Mesenchymal stem cell (in vitro differentiated cells and primary cell): ENCODE results near the gene NFILZ.
"Not testable (repeated sequence)": the region's sequence is repeated elsewhere in the genome, so short reads cannot be mapped to it uniquely, and the experiment has no call there.

ENCODE experiments used
- DNase-seq: peaks from one replicate; pipeline ENCODE4 v3.0.0-alpha.2; 2013
- H2AFZ ChIP-seq: one replicate; pipeline ENCODE4 v1.6.1; 2013; ENCODE audit warnings: low read depth, mild to moderate bottlenecking, control low read depth, inconsistent platforms, low read length, moderate library complexity
- H2AK5ac ChIP-seq: 2 replicates; pipeline ENCODE4 v1.6.1; 2013; ENCODE audit warnings: low read length, moderate library complexity, mild to moderate bottlenecking, inconsistent platforms; ENCODE audit not compliant: severe bottlenecking
- H2BK120ac ChIP-seq: one replicate; pipeline ENCODE4 v1.6.1; 2013; ENCODE audit warnings: low read depth, mild to moderate bottlenecking, inconsistent platforms, low read length, moderate library complexity
- H2BK12ac ChIP-seq, 2 experiments: one replicate each; pipeline ENCODE4 v1.6.1; 2013; ENCODE audit warnings: inconsistent platforms in 2 of 2, low read length in 2 of 2, mild to moderate bottlenecking in 2 of 2, moderate library complexity in 2 of 2, control low read depth in 1 of 2
- H2BK15ac ChIP-seq: one replicate; pipeline ENCODE4 v1.6.1; 2013; ENCODE audit warnings: mild to moderate bottlenecking, low read depth, inconsistent platforms; ENCODE audit not compliant: poor library complexity, severe bottlenecking
- H2BK5ac ChIP-seq: 2 replicates; pipeline ENCODE4 v1.6.1; 2013; ENCODE audit warnings: low read depth, mild to moderate bottlenecking, low read length, control low read depth, inconsistent platforms; ENCODE audit not compliant: poor library complexity, severe bottlenecking
- H3K14ac ChIP-seq, 2 experiments: one replicate each; pipeline ENCODE4 v1.6.1; 2013; ENCODE audit warnings: inconsistent platforms in 2 of 2, low read length in 2 of 2, control low read depth in 1 of 2, mild to moderate bottlenecking in 1 of 2, moderate library complexity in 1 of 2
- H3K18ac ChIP-seq, 2 experiments: one replicate each; pipeline ENCODE4 v1.6.1; 2013; ENCODE audit warnings: inconsistent platforms in 2 of 2, low read length in 2 of 2, control low read depth in 1 of 2, low read depth in 1 of 2, mild to moderate bottlenecking in 1 of 2
- H3K23ac ChIP-seq, 2 experiments: one replicate each; pipeline ENCODE4 v1.6.1; 2013; ENCODE audit warnings: inconsistent platforms in 2 of 2, low read length in 2 of 2, mild to moderate bottlenecking in 2 of 2, moderate library complexity in 2 of 2, control low read depth in 1 of 2
- H3K27ac ChIP-seq: 2 replicates; pipeline ENCODE4 v1.5.1; 2013; ENCODE audit warnings: mild to moderate bottlenecking, moderate library complexity, low read length, control low read depth, inconsistent platforms; ENCODE audit not compliant: poor library complexity, severe bottlenecking
- H3K27me3 ChIP-seq, 2 experiments: 2 replicates each; pipeline versions ENCODE4 v1.6.1 to v1.7.0; 2013; ENCODE audit warnings: low read length in 2 of 2, mild to moderate bottlenecking in 2 of 2, moderate library complexity in 2 of 2, control low read depth in 1 of 2, inconsistent platforms in 1 of 2; ENCODE audit not compliant: control insufficient read depth in 1 of 2, insufficient read depth in 1 of 2
- H3K36me3 ChIP-seq, 2 experiments: 2 replicates each; pipeline versions ENCODE4 v1.6.1 to v1.7.0; 2013; ENCODE audit warnings: low read length in 2 of 2, control low read depth in 1 of 2, inconsistent platforms in 1 of 2, low read depth in 1 of 2, mild to moderate bottlenecking in 1 of 2; ENCODE audit not compliant: insufficient read depth in 2 of 2, control insufficient read depth in 1 of 2
- H3K4ac ChIP-seq, 2 experiments: one replicate each; pipeline ENCODE4 v1.6.1; 2013; ENCODE audit warnings: inconsistent platforms in 2 of 2, low read length in 2 of 2, mild to moderate bottlenecking in 2 of 2, moderate library complexity in 2 of 2, control low read depth in 1 of 2, low read depth in 1 of 2
- H3K4me1 ChIP-seq: 2 replicates; pipeline ENCODE4 v1.6.1; 2013; ENCODE audit warnings: low read depth, low read length, control low read depth; ENCODE audit not compliant: control insufficient read depth, insufficient read depth
- H3K4me2 ChIP-seq: 2 replicates; pipeline ENCODE4 v1.6.1; 2013; ENCODE audit warnings: low read length, mild to moderate bottlenecking, inconsistent platforms; ENCODE audit not compliant: poor library complexity, severe bottlenecking
- H3K4me3 ChIP-seq, 2 experiments: 2 replicates each; pipeline versions ENCODE4 v1.5.1 to v1.7.0; 2013; ENCODE audit warnings: low read length in 2 of 2, mild to moderate bottlenecking in 2 of 2, control low read depth in 1 of 2, low read depth in 1 of 2; ENCODE audit not compliant: insufficient read depth in 1 of 2
- H3K79me1 ChIP-seq: replicated peaks from 2 replicates; pipeline ENCODE4 v1.6.1; 2013; ENCODE audit warnings: mild to moderate bottlenecking, control low read depth, low read length, inconsistent platforms; ENCODE audit not compliant: poor library complexity, severe bottlenecking
- H3K9ac ChIP-seq: 2 replicates; pipeline ENCODE4 v1.7.0; 2013; ENCODE audit warnings: mild to moderate bottlenecking, low read length, moderate library complexity
- H3K9me3 ChIP-seq: 2 replicates; pipeline ENCODE4 v1.7.0; 2013; ENCODE audit warnings: mild to moderate bottlenecking, low read length; ENCODE audit not compliant: control insufficient read depth
- H4K8ac ChIP-seq: one replicate; pipeline ENCODE4 v1.6.1; 2013; ENCODE audit warnings: inconsistent platforms, mild to moderate bottlenecking, low read length, moderate library complexity
- H4K91ac ChIP-seq: one replicate; pipeline ENCODE4 v1.6.1; 2013; ENCODE audit warnings: mild to moderate bottlenecking, low read length, inconsistent platforms
- WGBS: methylation state at CpG from one replicate; pipeline ENCODE4 v1.1.7; 2013; ENCODE audit warnings: mixed read lengths; 5-methylcytosine and 5-hydroxymethylcytosine counted together

NFILZ gene

GRCh38 chr19:8637070-8637469, 6.6 kb downstream of the NFILZ start:
- H2BK12ac ChIP-seq, H3K27ac ChIP-seq, H2BK5ac ChIP-seq, H2BK15ac ChIP-seq, H3K4me3 ChIP-seq, H3K9me3 ChIP-seq, H4K91ac ChIP-seq, H3K9ac ChIP-seq, H3K79me1 ChIP-seq, H2BK120ac ChIP-seq, H3K36me3 ChIP-seq, H3K4ac ChIP-seq, H2AK5ac ChIP-seq, DNase-seq, H3K14ac ChIP-seq, H3K23ac ChIP-seq, H2AFZ ChIP-seq, H3K4me2 ChIP-seq, H4K8ac ChIP-seq, H3K18ac ChIP-seq: not testable (repeated sequence)
- 78% methylated on average over 4 of the region's 4 CpGs for WGBS
- peaks cover 0 to 13% of the 10 kb centered on the region in 2 experiments for H3K27me3 ChIP-seq
- H3K4me1 ChIP-seq = peaks cover 15% of the 10 kb centered on the region

GRCh38 chr19:8638078-8638619, 7.7 kb downstream of the NFILZ start:
- Histone ChIP-seq H3K4ac (no peak overlapping the region), H3K79me1 (no peaks in the 10 kb centered on the region), H2BK12ac (no peak overlapping the region), H3K27me3 (peaks cover 4 to 15% of the 10 kb centered on the region in 2 experiments), H3K9ac (no peak overlapping the region), H3K9me3 (peaks cover 5% of the 10 kb centered on the region), H3K27ac (peak overlapping the region; percentile 58), H3K18ac (no peak overlapping the region), H3K36me3 (no peaks in the 10 kb centered on the region), H3K14ac (no peak overlapping the region), H2AFZ (no peak overlapping the region), H4K91ac (no peak overlapping the region), H3K4me2 (no peak overlapping the region), H3K4me1 (peaks cover 15% of the 10 kb centered on the region), H2BK5ac (no peak overlapping the region), H2AK5ac (no peak overlapping the region), H3K23ac (no peak overlapping the region), H3K4me3 (no peak overlapping the region), H2BK15ac (no peak overlapping the region), H2BK120ac (no peak overlapping the region), H4K8ac (peak overlapping the region; percentile 54)
- no peak for DNase-seq
- 87% methylated on average over 21 of the region's 21 CpGs for WGBS

- H4K91ac ChIP-seq = no peak overlapping the region
- H3K27me3 ChIP-seq = peaks cover 4 to 20% of the 10 kb centered on the region in 2 experiments
- H3K4me2 ChIP-seq = no peak overlapping the region
- peaks cover 5% of the 10 kb centered on the region for H3K9me3 ChIP-seq
- no peak for DNase-seq
- peak overlapping the region; percentile 36 for H2BK5ac ChIP-seq
- WGBS = 49% methylated on average over 7 of the region's 8 CpGs
- no peak overlapping the region for H2AFZ ChIP-seq
- no peak overlapping the region for H3K23ac ChIP-seq
- H2BK12ac ChIP-seq = no peak overlapping the region
- H3K27ac ChIP-seq = no peak overlapping the region
- H3K4me1 ChIP-seq = peaks cover 15% of the 10 kb centered on the region
- peak overlapping the region in 1 of 2 experiments; percentile 26 for H3K4me3 ChIP-seq
- H3K18ac ChIP-seq = no peak overlapping the region
- H3K9ac ChIP-seq = no peak overlapping the region
- no peak overlapping the region for H4K8ac ChIP-seq
- no peak overlapping the region for H2BK120ac ChIP-seq
- H2AK5ac ChIP-seq = no peak overlapping the region
- H3K36me3 ChIP-seq = no peaks in the 10 kb centered on the region
- H3K4ac ChIP-seq = no peak overlapping the region
- H2BK15ac ChIP-seq = no peak overlapping the region
- no peaks in the 10 kb centered on the region for H3K79me1 ChIP-seq
- H3K14ac ChIP-seq = no peak overlapping the region
These were observed 9.5 kb downstream of the NFILZ start for GRCh38 chr19:8639821-8640401.

GRCh38 chr19:8640402-8641004, 10.1 kb downstream of the NFILZ start:
- H3K4me2 ChIP-seq = no peak overlapping the region
- WGBS = 81% methylated on average over 11 of the region's 12 CpGs

More at GRCh38 chr19:8640402-8641004, 10.1 kb downstream of the NFILZ start:
- no peak for DNase-seq
- Histone ChIP-seq H2AFZ (no peak overlapping the region), H3K23ac (no peak overlapping the region), H3K4me1 (peaks cover 15% of the 10 kb centered on the region), H4K91ac (no peak overlapping the region), H3K9me3 (peaks cover 5% of the 10 kb centered on the region), H3K36me3 (no peaks in the 10 kb centered on the region), H2BK15ac (no peak overlapping the region), H2BK12ac (no peak overlapping the region), H3K18ac (no peak overlapping the region), H3K27me3 (peaks cover 4 to 21% of the 10 kb centered on the region in 2 experiments), H2BK120ac (no peak overlapping the region), H3K4me3 (no peak overlapping the region), H3K27ac (no peak overlapping the region), H3K79me1 (no peaks in the 10 kb centered on the region), H3K14ac (no peak overlapping the region), H3K4ac (no peak overlapping the region), H2BK5ac (no peak overlapping the region), H4K8ac (no peak overlapping the region), H2AK5ac (no peak overlapping the region), H3K9ac (no peak overlapping the region)
